IPS-NIHi7 (cell line): ENCODE measurements around the gene PRPF18.

Experiments
- DNase-seq: peaks from one replicate; pipeline ENCODE4 v3.0.0; 2012; ENCODE audit warnings: mixed read lengths; ENCODE audit errors: extremely low spot score

The PRPF18 gene

GRCh38 chr10:13604357-13605040, 17.7 kb downstream of the PRPF18 start:
- no peak for DNase-seq

- peak; percentile 21 for DNase-seq
Observed at GRCh38 chr10:13608246-13608853, 21.6 kb downstream of the PRPF18 start.

- no peak for DNase-seq
Observed at GRCh38 chr10:13612654-13613373, 26.0 kb downstream of the PRPF18 start.

DNA sequence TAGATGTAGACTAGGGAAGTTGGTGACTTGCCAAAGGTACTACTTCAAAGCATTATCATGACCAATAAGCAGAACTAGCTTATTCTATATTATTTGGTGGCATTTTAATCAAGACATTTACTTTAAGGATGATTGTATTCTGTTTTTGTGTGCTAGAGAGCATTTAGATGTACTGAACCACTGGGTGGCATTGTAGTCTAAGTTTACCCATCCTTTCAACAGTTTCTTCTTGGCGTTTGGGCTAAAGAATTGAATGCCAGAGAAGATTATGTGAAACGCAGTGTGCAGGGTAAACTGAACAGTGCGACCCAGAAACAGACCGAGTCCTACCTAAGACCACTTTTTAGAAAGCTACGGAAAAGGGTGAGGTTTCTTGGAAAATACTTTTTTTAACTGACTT, 26.8 kb downstream of the PRPF18 start:
- DNase-seq = peak; percentile 26

DNA sequence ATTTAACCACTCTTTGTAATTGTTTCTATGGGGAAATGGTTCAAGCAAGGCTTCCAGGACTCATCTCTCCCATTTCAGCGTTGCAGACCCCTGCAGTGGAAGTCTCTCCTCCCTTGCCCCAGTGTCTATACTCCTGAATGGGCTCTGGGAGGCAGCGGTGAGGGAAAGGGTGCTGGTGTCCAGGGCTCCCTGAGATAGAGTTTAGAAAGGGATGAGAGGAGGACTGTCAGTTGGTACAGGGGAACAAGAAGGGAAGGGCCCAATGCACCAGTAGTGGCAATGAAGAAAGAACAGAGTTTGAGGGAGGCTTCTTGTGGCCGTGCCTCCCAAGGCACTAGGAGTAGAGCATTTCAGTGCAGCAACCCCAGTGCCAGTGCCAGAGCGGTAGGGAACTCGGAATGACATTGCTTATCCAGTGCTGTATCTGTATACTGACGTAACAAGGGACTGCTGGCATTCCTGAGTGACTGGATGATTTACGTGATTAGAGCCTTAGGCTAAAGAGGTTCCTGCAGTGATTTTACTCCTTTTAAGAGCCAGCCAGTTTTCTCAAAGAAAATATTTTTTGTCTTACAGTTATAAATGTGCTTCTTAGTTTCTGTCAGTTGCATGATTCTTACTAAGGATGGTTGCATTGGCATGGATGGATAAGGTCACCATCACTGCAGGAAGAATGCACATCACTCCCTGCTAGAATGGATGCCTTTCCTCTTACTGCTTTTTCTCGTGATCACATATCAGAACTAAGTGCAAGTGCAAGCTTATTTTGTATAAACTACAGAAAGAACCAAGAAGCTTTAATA, 28.0 kb downstream of the PRPF18 start:
- peak; percentile 52 for DNase-seq

- peak; percentile 65 for DNase-seq
Observed at GRCh38 chr10:13615650-13616300, 29.0 kb downstream of the PRPF18 start.

- DNase-seq = no peak
Observed at GRCh38 chr10:13617116-13617515, 30.4 kb downstream of the PRPF18 start.

DNA sequence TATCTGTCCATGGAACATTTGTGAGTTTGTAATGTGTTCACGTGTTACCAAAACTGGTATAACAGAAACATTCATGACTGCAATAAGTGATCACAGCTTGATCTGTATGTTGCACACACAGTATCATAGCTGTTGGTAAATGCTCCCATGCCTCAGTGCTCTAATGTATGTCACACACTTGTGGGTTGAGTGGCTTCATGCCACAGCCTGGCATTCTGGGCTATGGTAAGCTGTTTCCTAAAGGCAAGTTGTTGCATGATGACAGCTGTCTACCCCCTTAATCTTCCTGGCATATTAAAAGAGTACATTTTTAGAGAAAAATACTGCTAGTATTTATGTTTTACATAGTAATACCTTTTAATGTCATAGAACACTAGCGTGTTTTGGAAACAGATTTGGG, 35.2 kb downstream of the PRPF18 start:
- DNase-seq = no peak

DNA sequence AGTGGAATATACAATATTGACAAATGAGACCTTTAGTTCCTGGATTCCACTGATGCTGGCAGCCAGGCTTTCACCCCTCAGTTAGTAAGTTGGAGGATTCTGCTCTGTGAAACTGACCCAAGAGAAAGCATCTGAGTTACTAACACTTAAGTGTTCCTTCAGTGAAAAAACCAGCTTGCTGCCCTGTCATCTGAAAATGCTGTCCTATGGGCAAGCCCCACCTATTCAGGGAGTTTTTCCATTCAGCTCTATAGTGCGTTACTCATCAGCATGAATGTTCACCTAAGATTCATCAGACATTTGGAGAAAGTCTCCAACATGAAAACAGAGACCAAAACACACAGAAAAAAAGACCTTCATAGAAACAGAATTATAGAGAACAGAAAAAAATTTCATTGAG, 37.9 kb downstream of the PRPF18 start:
- DNase-seq = no peak

- no peak for DNase-seq
Observed at GRCh38 chr10:13627459-13628310, 40.9 kb downstream of the PRPF18 start.

DNA sequence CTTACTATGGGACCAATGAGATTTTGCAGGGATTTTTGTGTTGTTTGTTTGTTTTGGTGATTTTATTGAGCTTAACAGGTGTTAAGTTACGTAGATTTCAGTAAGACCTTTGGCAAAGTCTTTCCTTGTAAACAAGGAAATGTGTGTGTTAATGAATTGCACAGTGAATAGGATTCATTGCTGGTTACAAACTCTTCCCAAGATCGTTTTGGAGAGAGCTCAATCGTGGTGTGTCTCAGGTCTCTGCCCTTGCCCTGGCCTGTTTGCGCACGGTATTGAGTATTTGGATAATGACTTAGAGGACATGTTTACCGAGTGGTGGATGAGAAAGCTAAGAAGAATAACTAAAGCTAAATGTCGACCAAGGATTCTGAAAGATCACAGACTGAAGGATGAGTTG, 41.9 kb downstream of the PRPF18 start:
- no peak for DNase-seq

DNA sequence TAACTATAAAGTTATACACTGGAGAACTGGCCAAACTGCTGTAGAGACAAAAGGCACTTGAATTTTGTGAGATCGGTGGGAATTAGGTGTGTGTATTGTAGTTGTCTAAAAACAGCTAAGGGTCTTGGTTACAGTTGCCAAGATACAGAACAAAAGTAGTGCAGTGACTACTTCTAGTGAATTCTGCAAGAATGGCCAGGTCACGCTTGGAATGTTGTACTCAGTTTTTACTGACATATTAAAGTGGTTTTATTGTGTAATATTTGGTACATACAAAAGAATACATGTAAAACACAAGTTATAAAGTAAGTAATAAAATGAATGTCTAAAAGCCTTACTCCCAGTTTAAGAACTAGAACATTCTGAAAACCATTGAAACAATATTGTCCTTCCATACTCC, 42.4 kb downstream of the PRPF18 start:
- DNase-seq = no peak

GRCh38 chr10:13630231-13630630, 43.5 kb downstream of the PRPF18 start:
- DNase-seq = no peak

DNA sequence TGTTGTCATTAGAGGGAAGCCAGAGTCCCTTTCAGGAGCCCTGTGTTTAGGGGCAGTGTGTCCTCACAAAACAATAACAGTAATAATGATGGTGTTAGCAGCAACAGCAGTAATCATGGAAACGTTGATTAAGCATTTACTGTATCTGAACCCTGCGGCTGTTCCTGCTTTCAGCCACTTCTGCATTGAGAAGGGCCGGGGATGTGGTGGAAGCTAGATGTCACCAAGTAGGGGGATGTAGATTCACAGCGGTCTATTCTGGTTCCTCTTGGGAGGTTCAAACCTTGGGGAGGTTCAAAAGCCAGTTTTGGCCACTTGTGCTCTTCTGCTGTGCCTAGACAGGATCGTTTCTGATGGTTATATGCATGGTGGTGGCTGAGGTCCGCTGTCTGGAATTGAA, 44.8 kb downstream of the PRPF18 start:
- no peak for DNase-seq

- DNase-seq = no peak
Observed at GRCh38 chr10:13632440-13632839, 45.7 kb downstream of the PRPF18 start.

DNA sequence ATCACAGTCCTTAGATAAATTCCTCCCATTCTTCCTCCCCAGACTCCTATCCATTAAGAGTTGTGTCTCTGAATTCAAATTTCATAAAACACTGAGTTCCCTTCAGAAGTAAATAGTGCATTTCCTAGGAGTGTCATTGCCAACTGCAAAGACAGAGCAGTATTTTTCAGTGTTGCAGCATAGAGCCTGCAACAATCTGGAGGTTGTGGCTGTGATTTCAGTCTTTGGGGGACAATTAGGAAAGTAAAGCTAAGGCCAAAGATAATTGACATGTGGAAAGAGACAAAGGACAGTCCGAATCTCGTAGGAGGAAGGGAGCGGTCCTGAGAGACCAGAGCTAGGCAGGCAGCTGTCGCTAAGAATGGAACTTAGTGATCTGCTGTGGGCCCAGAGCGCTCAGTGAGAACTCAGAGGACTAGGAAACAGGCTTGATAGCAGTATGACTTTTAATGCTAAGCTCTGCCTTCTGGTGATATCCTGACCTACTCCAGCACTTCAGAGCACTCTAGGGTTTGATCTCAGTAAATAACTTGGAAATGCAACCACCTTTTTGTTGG, 46.2 kb downstream of the PRPF18 start:
- DNase-seq = no peak

- DNase-seq = no peak
Observed at GRCh38 chr10:13633689-13634088, 46.9 kb downstream of the PRPF18 start.

GRCh38 chr10:13634207-13634606, 47.4 kb downstream of the PRPF18 start:
- no peak for DNase-seq

DNA sequence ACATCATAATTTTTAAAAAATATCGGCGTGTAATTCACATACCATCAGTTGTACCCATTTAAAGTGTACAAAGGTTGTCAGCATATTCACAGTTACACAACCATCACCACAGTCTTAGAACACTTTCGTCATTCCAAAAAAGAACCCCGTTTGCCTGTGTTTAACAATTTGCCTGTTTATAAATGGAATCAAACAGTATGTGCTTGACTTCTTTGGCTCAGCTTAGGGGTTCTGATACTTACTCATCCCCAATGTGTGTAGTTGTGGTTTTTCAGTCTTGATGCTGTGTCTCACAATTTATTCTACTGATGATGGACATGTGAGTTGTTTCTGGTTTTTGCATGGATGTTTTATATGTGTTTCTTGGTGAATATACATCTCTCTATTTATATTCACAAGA, 50.0 kb downstream of the PRPF18 start:
- no peak for DNase-seq

DNA sequence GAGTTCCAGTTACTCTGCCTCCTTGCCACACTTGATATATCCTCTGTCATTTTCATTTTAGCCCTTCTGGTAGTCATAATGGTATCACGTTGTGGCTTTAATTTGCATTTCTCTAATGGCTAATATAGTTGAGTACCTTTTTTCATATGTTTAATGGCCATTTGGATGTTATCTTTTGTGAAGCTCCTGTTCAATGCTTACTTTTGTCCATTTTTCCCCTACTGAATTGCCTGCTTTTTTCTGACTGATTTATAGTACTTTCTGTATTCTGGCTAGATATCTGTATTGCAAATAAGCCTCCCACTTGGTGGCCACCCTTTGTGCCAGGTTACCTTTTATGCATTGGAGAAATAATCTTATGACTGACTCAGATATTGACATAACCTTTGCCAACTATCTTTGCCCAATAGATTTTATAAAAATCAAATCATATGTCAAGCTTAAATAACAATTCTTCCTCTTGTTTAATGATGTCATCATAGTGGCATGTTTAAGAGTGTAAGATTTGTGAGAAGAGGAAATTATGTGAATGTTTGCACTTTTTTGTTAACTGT, 50.6 kb downstream of the PRPF18 start:
- DNase-seq = no peak
